Ovary (tissue), 9 donors: ENCODE data around the gene ARL6IP4. TPM values are rescaled to one million over a fixed set of nuclear protein-coding genes. Genes with fewer than 3 reads are reported as not detected.

ENCODE experiments used
- DNase-seq, 5 donors: peaks; one replicate each; pipeline ENCODE4 v3.0.0-alpha.2; 2019 to 2020
- H3K27ac ChIP-seq, 2 donors: fragments of 200-600 bp; one replicate each; pipeline versions ENCODE4 v1.5.1 to v1.8.0; 2019 to 2022
- H3K27me3 ChIP-seq: fragments of 200-600 bp; one replicate; pipeline ENCODE4 v1.8.0; 2022
- H3K36me3 ChIP-seq: fragments of 200-600 bp; sonication (generic); one replicate; pipeline ENCODE4 v1.5.1; 2019
- H3K4me1 ChIP-seq: one replicate; pipeline ENCODE4 v1.8.1; 2013; ENCODE audit warnings: mild to moderate bottlenecking, moderate library complexity; ENCODE audit not compliant: insufficient read depth
- H3K4me3 ChIP-seq: fragments of 200-600 bp; sonication (generic); one replicate; pipeline ENCODE4 v1.5.1; 2017
- H3K9me3 ChIP-seq, 2 donors: fragments of 200-600 bp in 1 of 2; sonication (generic) in 1 of 2; one replicate each; pipeline versions ENCODE4 v1.5.1 to v1.8.1; 2013 to 2019; ENCODE audit warnings: mild to moderate bottlenecking in 1 of 2, moderate library complexity in 1 of 2
- CTCF ChIP-seq, 3 donors: fragments of 450-650 bp in 2 of 3; fragments of 200-600 bp in 1 of 3; IDR thresholded peaks; one replicate each; pipeline versions ENCODE4 v1.5.1 to v1.8.0; 2016 to 2022; ENCODE audit warnings: antibody characterized with exemption in 3 of 3, mild to moderate bottlenecking in 1 of 3
- EP300 ChIP-seq: sonication (generic); formaldehyde crosslinking; IDR thresholded peaks from one replicate; pipeline ENCODE4 v1.6.1; 2017; ENCODE audit warnings: antibody characterized with exemption
- POLR2A ChIP-seq: fragments of 450-650 bp; IDR thresholded peaks from one replicate; pipeline ENCODE4 v1.6.1; 2017; ENCODE audit warnings: antibody characterized with exemption, mild to moderate bottlenecking, moderate library complexity
- WGBS, 3 donors: extraction: QIAGEN DNeasy Blood & Tissue Kit in 1 of 3; methylation state at CpG; one replicate each; pipeline versions ENCODE4 v1.1.5 to v1.1.7; 2013 to 2017; 5-methylcytosine and 5-hydroxymethylcytosine counted together
- intact Hi-C, 4 donors: fragments of 100-400 bp; cut with DNase I; formaldehyde crosslinking; loops; one replicate each; pipeline versions ENCODE4 v1.11.0 to v1.15.1; 2022 to 2023
- polyA plus RNA-seq, 2 donors: library from polyadenylated mRNA; stranded (reverse); fragments of 200-250 nt in 1 of 2; fragments of 350-450 nt in 1 of 2; fragmentation: Illumina TruSeq in 1 of 2; extraction: RNeasy Lipid Tissue Mini Kit (QIAGEN cat#74804) in 1 of 2; gene quantifications; one replicate each; pipeline ENCODE4 v1.2.3, GENCODE V29; 2013 to 2014
- total RNA-seq, 7 donors: library from RNA; depleted of rRNA in 2 of 7; stranded (reverse); fragments of >200 nt in 2 of 7; fragmentation: NEBNext Ultra II Directional in 3 of 7; extraction: Animal tissue kit (Norgen Biotek cat#: 25700) in 3 of 7; gene quantifications; one replicate each; pipeline versions ENCODE4 v1.1.0 to v1.2.4, GENCODE V29; 2016 to 2023
- donor health status: DM: no; HTN: no; CAD: no; lungs with moderate emphysema.
- donor health status: DM: no; HTN: no; CAD: no.
- donor health status: Bipolar disorder and iron deficiency.
- donor health status: DM: yes; HTN: yes; CAD: no.
- donor health status: DM: no; HTN: no; CAD: no.
- donor health status: DM: yes; HTN: yes; CAD: no.

The ARL6IP4 gene
- total and polyA plus RNA-seq, 9 donors, result 65.4 to 313 (median 192) TPM

- no peaks in the 10 kb centered on the region for H3K9me3 ChIP-seq
- DNase-seq, result peak in 2 of 5 donors; percentile 33 to 45
- intact Hi-C loops, result loop anchor here in 3 of 4 donors (5.0 kb wide), 2 partner anchors 66 to 256 kb away; partner anchors contain the start of genes MPHOSPH9 (in 2 of the 3) and MTRFR (in 2 of the 3)
- 76 to 84% (median 77%) methylated on average over 10 to 15 of the region's 15 CpGs for WGBS, 3 donors
- H3K4me3 ChIP-seq, result no peak overlapping the region
- H3K27ac ChIP-seq, result no peak overlapping the region
- TF ChIP-seq CTCF (IDR thresholded peaks at IDR 0.05), result no peak
- TF ChIP-seq EP300, result no peak
- no peak for TF ChIP-seq POLR2A
- no peaks in the 10 kb centered on the region for H3K27me3 ChIP-seq
- no peaks in the 10 kb centered on the region for H3K36me3 ChIP-seq
- H3K4me1 ChIP-seq, result peaks cover 12% of the 10 kb centered on the region
These were observed 3.9 kb upstream of the ARL6IP4 start for GRCh38 chr12:122976648-122976975.

GRCh38 chr12:122977153-122977552, 3.3 kb upstream of the ARL6IP4 start:
- H3K4me3 ChIP-seq, result no peak overlapping the region
- H3K4me1 ChIP-seq, result peaks cover 17% of the 10 kb centered on the region
- 80 to 91% (median 83%) methylated on average over 6 of the region's 6 CpGs for WGBS, 3 donors
- TF ChIP-seq CTCF (IDR thresholded peaks at IDR 0.05), result no peak
- no peak for TF ChIP-seq EP300
- no peak for TF ChIP-seq POLR2A
- H3K27me3 ChIP-seq, result no peaks in the 10 kb centered on the region
- H3K36me3 ChIP-seq, result no peaks in the 10 kb centered on the region
- no peak overlapping the region for H3K27ac ChIP-seq
- intact Hi-C loops, result loop anchor here in 3 of 4 donors (5.0 kb wide), 2 partner anchors 65 to 255 kb away; partner anchors contain the start of genes MPHOSPH9 (in 2 of the 3) and MTRFR (in 2 of the 3)
- no peaks in the 10 kb centered on the region for H3K9me3 ChIP-seq
- peak in 2 of 5 donors; percentile 19 to 26 for DNase-seq

- DNase-seq, result peak in 1 of 5 donors; percentile 19
- no peaks in the 10 kb centered on the region for H3K9me3 ChIP-seq
- TF ChIP-seq EP300 (no peak), CTCF (IDR thresholded peaks at IDR 0.05) (no peak), POLR2A (no peak)
- H3K36me3 ChIP-seq, result no peaks in the 10 kb centered on the region
- H3K27ac ChIP-seq, result no peak overlapping the region
- intact Hi-C loops, result loop anchor here in 3 of 4 donors (5.0 kb wide), 2 partner anchors 64 to 254 kb away; partner anchors contain the start of genes MPHOSPH9 (in 2 of the 3) and MTRFR (in 2 of the 3)
- H3K4me1 ChIP-seq, result peaks cover 21% of the 10 kb centered on the region
- 73 to 88% (median 78%) methylated on average over 9 of the region's 9 CpGs for WGBS, 3 donors
- H3K4me3 ChIP-seq, result no peak overlapping the region
- H3K27me3 ChIP-seq, result no peaks in the 10 kb centered on the region
These were observed 2.7 kb upstream of the ARL6IP4 start for GRCh38 chr12:122977655-122978392.

- no peaks in the 10 kb centered on the region for H3K9me3 ChIP-seq
- DNase-seq, result peak in 2 of 5 donors; percentile 30 to 33
- H3K4me1 ChIP-seq, result peaks cover 21% of the 10 kb centered on the region
- H3K27me3 ChIP-seq, result no peaks in the 10 kb centered on the region
- no peak overlapping the region for H3K4me3 ChIP-seq
- no peak overlapping the region for H3K27ac ChIP-seq
- H3K36me3 ChIP-seq, result no peaks in the 10 kb centered on the region
- WGBS, 3 donors, result 69 to 81% (median 73%) methylated on average over 19 to 21 of the region's 21 CpGs
- intact Hi-C loops, result loop anchor here in 3 of 4 donors (5.0 kb wide), 2 partner anchors 64 to 254 kb away; partner anchors contain the start of genes MPHOSPH9 (in 2 of the 3) and MTRFR (in 2 of the 3)
- TF ChIP-seq CTCF (IDR thresholded peaks at IDR 0.05), result no peak
- TF ChIP-seq EP300, result no peak
- TF ChIP-seq POLR2A, result no peak
These were observed 1.9 kb upstream of the ARL6IP4 start for GRCh38 chr12:122978507-122978955.
